B cell (primary cell): ENCODE results near the gene PCIF1.

Source experiments
- EZH2 ChIP-seq: IDR thresholded peaks from 2 replicates; pipeline ENCODE4 v1.6.1; 2012; ENCODE audit warnings: borderline replicate concordance, low read depth, mild to moderate bottlenecking, moderate library complexity, low read length; ENCODE audit not compliant: insufficient read depth, poor library complexity, severe bottlenecking
- TF ChIP-seq, protein P1 (sequence below): fragments of 200-600 bp; IDR thresholded peaks from one replicate; pipeline ENCODE4 v1.8.0; 2022; ENCODE audit warnings: antibody characterized with exemption, mild to moderate bottlenecking

DNA sequence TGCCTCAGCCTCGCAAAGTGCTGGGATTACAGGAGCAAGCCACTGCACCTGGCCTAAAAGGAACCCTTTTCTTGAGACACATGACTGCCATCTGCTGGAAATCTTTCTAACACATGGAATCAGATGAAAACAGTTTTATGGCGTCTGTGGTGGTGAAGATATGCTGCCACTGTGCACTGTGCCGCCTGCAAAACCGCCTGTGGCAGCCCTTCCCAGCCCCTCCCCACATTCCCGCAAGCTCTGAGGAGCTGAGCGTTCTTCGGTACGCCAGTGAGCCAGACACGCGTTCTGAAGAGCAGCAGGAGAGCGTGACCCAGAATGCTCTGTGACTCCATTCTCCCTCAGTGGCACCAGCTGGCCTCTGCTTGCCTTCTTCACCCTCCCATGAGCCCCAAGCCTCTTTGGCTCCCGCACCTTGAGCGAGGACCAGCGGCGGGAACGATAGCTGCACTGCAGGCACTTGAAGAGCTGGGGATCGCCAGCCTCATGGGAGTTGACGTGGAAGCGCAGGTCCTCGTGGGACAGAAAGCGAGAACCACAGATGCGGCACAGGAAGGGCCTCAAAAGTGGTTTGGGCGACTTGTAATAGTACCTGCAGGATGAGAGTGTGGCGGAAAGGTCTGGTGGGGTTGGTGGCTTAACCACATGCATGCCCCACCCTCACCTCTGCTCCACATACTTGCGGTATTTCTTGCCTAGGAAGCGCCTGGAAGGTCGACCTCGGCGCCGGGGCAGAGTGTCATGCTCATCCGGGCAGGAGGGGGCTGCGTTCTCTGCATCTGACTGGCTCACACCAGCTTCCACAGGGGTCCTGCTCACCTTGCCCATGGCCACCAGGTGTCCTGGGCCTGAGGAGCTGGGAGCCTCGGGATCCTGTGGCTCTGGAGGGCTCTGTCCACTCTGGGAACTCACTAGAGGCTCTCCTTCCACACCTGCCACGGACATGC, 28.8 kb downstream of the PCIF1 start:
- TF ChIP-seq, protein P1, sequence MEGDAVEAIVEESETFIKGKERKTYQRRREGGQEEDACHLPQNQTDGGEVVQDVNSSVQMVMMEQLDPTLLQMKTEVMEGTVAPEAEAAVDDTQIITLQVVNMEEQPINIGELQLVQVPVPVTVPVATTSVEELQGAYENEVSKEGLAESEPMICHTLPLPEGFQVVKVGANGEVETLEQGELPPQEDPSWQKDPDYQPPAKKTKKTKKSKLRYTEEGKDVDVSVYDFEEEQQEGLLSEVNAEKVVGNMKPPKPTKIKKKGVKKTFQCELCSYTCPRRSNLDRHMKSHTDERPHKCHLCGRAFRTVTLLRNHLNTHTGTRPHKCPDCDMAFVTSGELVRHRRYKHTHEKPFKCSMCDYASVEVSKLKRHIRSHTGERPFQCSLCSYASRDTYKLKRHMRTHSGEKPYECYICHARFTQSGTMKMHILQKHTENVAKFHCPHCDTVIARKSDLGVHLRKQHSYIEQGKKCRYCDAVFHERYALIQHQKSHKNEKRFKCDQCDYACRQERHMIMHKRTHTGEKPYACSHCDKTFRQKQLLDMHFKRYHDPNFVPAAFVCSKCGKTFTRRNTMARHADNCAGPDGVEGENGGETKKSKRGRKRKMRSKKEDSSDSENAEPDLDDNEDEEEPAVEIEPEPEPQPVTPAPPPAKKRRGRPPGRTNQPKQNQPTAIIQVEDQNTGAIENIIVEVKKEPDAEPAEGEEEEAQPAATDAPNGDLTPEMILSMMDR, result no peak
- TF ChIP-seq EZH2, result no peak
